ENCODE results near the gene SLC47A2.

SLC47A2 gene

DNA sequence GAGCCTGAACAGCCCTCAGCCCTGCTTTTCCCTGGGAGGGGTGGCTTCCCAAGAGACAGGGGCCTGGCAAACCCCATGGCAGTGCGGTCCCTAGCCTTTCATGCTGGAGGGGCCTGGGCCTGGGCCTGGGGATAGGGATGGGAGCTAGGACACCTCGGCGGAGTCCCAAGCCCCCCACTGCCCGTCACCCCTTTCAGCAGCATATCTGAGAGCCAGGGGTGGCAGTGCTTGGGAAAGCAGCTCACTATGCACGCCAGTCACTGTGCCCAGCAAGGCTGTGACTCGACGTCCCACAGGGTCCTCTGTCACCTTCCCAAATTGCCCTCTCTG is 612 bp upstream of the SLC47A2 start:
- H3K4me3 Mint-ChIP-seq: no peak overlapping the region
- no peak overlapping the region for H3K27ac Mint-ChIP-seq
- no peaks in the 10 kb centered on the region for H3K36me3 Mint-ChIP-seq (ENCODE audit: low read depth)
- H3K27me3 Mint-ChIP-seq: peaks cover 1% of the 10 kb centered on the region
- no peaks in the 10 kb centered on the region for H3K9me3 Mint-ChIP-seq
- H3K4me1 Mint-ChIP-seq (ENCODE audit: low read depth): peaks cover 17% of the 10 kb centered on the region
- intact Hi-C loops (cut with micrococcal nuclease): no loop called here

- Mint-ChIP-seq H3K27ac (no peak overlapping the region), H3K4me3 (no peak overlapping the region), H3K27me3 (no peaks in the 10 kb centered on the region), H3K36me3 (ENCODE audit: low read depth) (no peaks in the 10 kb centered on the region), H3K9me3 (no peaks in the 10 kb centered on the region), H3K4me1 (ENCODE audit: low read depth) (peaks cover under 1% of the 10 kb centered on the region)
- intact Hi-C loops (cut with micrococcal nuclease): no loop called here
Measured at GRCh38 chr17:19714542-19715411, 1.6 kb downstream of the SLC47A2 start.

DNA sequence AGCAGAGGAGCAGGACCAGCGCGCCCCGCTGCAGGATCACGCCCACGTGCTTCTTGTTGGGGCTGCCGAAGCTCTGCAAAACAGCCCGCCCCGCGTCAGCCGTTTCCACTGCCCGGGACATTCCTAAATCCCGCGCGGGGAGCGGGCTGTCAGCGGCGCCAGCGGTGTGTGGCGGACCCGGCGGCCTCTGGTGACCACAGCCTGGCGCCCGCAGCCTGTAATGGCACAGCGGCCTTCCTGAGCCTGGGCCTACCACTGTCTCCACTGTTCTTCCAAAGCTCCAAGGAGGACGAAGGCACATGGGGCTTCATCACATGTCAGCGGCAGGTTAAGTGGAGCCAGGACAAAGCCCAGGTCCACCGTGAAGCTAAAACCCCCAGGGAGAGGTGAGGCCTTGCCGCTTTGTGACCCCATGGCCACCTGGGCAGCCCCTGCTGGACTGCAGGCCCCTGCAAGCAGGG is 2.5 kb downstream of the SLC47A2 start:
- Mint-ChIP-seq H3K36me3 (ENCODE audit: low read depth) (no peaks in the 10 kb centered on the region), H3K9me3 (no peaks in the 10 kb centered on the region), H3K27ac (no peak overlapping the region), H3K4me3 (no peak overlapping the region), H3K4me1 (ENCODE audit: low read depth) (no peaks in the 10 kb centered on the region), H3K27me3 (no peaks in the 10 kb centered on the region)
- intact Hi-C loops (cut with micrococcal nuclease): no loop called here

- no peak overlapping the region for H3K27ac Mint-ChIP-seq
Measured at GRCh38 chr17:19713462-19713861, 2.9 kb downstream of the SLC47A2 start.

GRCh38 chr17:19712436-19713004 is 3.9 kb downstream of the SLC47A2 start:
- H3K4me3 Mint-ChIP-seq: no peak overlapping the region
- H3K27ac Mint-ChIP-seq: no peak overlapping the region
- intact Hi-C loops (cut with micrococcal nuclease): no loop called here
- H3K27me3 Mint-ChIP-seq: no peaks in the 10 kb centered on the region
- no peaks in the 10 kb centered on the region for H3K4me1 Mint-ChIP-seq (ENCODE audit: low read depth)
- H3K9me3 Mint-ChIP-seq: no peaks in the 10 kb centered on the region
- no peaks in the 10 kb centered on the region for H3K36me3 Mint-ChIP-seq (ENCODE audit: low read depth)

More at GRCh38 chr17:19713462-19713861, 2.9 kb downstream of the SLC47A2 start:
- H3K9me3 Mint-ChIP-seq: no peaks in the 10 kb centered on the region
- no peak overlapping the region for H3K4me3 Mint-ChIP-seq
- H3K36me3 Mint-ChIP-seq (ENCODE audit: low read depth): no peaks in the 10 kb centered on the region
- intact Hi-C loops (cut with micrococcal nuclease): no loop called here
- no peaks in the 10 kb centered on the region for H3K27me3 Mint-ChIP-seq
- H3K4me1 Mint-ChIP-seq (ENCODE audit: low read depth): no peaks in the 10 kb centered on the region

DNA sequence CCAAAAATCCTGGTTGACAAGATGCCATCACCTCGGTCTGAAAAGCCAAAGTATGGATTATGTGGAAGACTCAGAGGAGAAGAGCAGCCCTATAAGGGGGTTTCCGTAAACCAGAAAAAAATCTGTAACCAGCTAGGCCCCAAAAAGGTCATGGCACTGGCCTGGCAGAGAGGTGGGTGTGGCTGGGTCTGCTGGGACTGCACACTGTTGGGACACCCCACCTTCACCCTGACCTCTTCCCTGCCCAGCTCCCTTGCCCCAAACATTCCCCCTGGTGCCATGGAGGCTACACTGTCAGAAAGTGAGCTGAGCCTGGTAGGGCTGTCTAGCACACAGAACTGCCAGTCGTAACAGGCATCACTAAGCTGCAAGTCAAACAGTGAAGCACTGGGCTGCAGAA is 6.5 kb downstream of the SLC47A2 start:
- no peak overlapping the region for H3K4me3 Mint-ChIP-seq
- H3K27ac Mint-ChIP-seq: no peak overlapping the region
- intact Hi-C loops (cut with micrococcal nuclease): no loop called here
- no peaks in the 10 kb centered on the region for H3K9me3 Mint-ChIP-seq
- no peaks in the 10 kb centered on the region for H3K36me3 Mint-ChIP-seq (ENCODE audit: low read depth)
- no peaks in the 10 kb centered on the region for H3K4me1 Mint-ChIP-seq (ENCODE audit: low read depth)
- H3K27me3 Mint-ChIP-seq: no peaks in the 10 kb centered on the region

DNA sequence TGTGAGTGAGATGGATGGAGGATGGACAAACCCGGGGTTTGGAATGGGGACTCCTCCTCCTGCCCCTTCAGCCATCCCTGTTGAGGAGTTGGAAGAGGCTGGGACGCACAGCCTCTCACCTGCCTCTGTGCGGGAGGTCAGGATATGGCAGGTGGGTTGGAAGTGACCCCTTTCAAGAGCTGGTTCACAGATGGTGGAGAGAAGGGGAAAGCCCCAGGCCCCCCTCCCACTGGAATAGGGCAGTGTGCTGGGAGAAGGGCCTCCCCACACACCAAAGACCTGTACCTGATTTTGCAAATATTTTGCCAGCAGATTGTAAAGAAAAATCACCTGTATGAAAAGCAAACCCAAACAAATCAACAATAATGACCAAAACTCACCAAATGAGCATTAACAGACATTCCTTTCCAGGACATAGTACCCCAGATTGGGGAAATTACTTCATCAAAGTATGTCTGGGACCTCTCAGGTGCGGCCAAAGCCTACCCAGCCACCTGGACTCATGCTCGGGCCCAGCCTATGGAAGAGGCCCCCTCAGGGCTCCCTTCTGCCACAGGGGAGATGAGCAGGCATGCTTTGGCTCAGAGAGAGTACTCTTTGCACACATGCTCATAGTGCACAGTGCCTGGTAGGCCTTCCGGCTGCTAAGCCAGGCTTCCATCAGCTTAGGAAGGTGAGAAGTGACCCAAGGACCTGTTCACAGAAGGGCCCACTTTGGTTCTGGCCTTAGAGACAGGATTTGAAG is 7.8 kb downstream of the SLC47A2 start:
- Mint-ChIP-seq H3K4me3 (no peak overlapping the region), H3K4me1 (ENCODE audit: low read depth) (no peaks in the 10 kb centered on the region), H3K27me3 (no peaks in the 10 kb centered on the region), H3K9me3 (no peaks in the 10 kb centered on the region), H3K36me3 (ENCODE audit: low read depth) (no peaks in the 10 kb centered on the region), H3K27ac (no peak overlapping the region)
- intact Hi-C loops (cut with micrococcal nuclease): no loop called here

DNA sequence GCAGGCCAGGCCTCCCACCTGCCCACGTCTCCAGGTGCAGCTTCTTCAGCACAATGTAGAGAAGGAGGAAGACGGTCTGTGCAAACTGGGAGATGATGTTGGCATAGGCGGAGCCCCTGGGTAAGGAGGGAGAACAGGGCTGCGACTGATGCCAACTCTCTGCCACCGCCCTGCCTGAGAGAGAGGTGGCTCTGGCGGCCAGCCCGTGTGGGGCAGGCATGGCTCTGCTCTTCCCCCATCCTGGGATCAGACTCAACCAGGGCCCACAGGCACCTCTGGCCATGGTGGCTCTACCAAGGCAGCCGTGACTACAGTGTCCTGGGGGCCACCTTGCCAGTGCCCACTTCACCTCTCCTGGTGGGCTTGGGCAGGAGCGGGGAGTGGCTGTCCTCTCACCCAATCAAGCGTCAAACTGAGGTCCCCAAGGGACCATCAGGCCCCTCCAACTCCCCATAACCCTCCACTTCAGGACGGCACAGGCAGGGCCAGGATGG is 8.6 kb downstream of the SLC47A2 start:
- Mint-ChIP-seq H3K4me1 (ENCODE audit: low read depth) (peaks cover 2% of the 10 kb centered on the region), H3K36me3 (ENCODE audit: low read depth) (no peaks in the 10 kb centered on the region), H3K27ac (no peak overlapping the region), H3K27me3 (no peaks in the 10 kb centered on the region), H3K4me3 (no peak overlapping the region), H3K9me3 (no peaks in the 10 kb centered on the region)
- intact Hi-C loops (cut with micrococcal nuclease): no loop called here

- H3K27ac Mint-ChIP-seq: no peak overlapping the region
- H3K4me1 Mint-ChIP-seq (ENCODE audit: low read depth): peaks cover 9% of the 10 kb centered on the region
- no peaks in the 10 kb centered on the region for H3K36me3 Mint-ChIP-seq (ENCODE audit: low read depth)
- H3K27me3 Mint-ChIP-seq: no peaks in the 10 kb centered on the region
- H3K4me3 Mint-ChIP-seq: no peak overlapping the region
- intact Hi-C loops (cut with micrococcal nuclease): no loop called here
- H3K9me3 Mint-ChIP-seq: no peaks in the 10 kb centered on the region
Measured at GRCh38 chr17:19706791-19707727, 9.3 kb downstream of the SLC47A2 start.

GRCh38 chr17:19705771-19706770 is 10.3 kb downstream of the SLC47A2 start:
- Mint-ChIP-seq H3K27me3 (no peaks in the 10 kb centered on the region), H3K9me3 (no peaks in the 10 kb centered on the region), H3K4me1 (ENCODE audit: low read depth) (peaks cover 11% of the 10 kb centered on the region), H3K36me3 (ENCODE audit: low read depth) (no peaks in the 10 kb centered on the region), H3K4me3 (no peak overlapping the region), H3K27ac (no peak overlapping the region)
- intact Hi-C loops (cut with micrococcal nuclease): no loop called here

DNA sequence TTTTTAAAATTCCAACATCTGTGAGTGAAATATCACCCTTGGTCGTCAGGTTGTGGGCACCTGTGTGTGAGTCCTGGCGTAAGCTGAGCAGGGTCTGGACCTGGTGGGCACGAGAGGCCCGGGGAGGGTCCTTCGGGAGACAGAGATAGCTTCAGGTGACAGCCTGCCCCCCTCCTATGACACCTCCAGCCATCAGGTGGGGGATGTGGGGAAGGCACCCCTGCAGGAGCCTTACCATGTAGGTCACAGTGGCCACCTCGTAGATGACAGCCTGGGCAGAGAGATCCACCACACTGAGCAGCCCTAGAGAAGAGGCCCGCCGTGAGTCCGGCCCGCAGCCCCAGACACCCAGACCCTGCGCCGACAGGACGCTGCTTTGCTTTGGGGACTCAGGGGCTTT is 11.2 kb downstream of the SLC47A2 start:
- no peaks in the 10 kb centered on the region for H3K27me3 Mint-ChIP-seq
- no peak overlapping the region for H3K27ac Mint-ChIP-seq
- intact Hi-C loops (cut with micrococcal nuclease): no loop called here
- H3K4me1 Mint-ChIP-seq (ENCODE audit: low read depth): peaks cover 11% of the 10 kb centered on the region
- no peaks in the 10 kb centered on the region for H3K9me3 Mint-ChIP-seq
- no peaks in the 10 kb centered on the region for H3K36me3 Mint-ChIP-seq (ENCODE audit: low read depth)
- H3K4me3 Mint-ChIP-seq: no peak overlapping the region

DNA sequence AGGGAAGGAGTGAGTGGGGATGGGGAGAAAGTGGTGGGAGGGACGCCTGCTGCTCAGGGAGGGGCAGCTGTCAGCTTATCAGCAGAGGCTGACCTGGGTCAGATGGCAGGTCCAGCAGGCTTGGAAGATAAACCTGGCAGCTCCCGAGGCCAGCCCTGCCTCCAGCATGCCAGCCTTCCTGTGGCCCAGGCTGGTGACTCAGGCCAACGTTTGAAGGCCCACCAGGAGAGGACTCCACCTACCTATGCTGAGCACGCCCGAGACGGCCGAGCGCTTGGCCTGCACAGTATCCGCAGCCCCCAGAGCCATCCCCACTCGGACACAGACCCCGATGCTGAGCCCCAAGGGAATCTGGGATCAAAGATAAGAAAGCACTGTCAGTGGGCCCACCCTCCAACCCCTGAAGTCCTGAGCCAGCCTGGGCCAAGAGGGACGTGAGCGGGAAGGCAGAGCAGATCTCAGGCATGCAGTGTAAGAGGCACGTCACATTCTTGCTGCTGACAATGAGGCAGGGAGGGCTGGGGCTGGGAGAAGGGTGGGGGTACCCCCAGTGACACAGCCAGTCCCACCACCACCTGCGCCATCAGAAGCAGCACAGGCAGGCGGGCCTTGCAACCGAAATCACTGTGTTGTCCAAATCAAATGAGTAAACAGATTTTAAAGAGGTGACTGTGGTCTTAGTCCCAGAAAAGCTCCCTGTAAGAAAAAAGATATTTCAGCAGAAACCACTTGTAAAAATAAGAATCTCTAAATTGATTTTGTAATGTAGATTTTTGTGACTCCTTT is 12.4 kb downstream of the SLC47A2 start:
- Mint-ChIP-seq H3K27ac (no peak overlapping the region), H3K4me1 (ENCODE audit: low read depth) (peaks cover 11% of the 10 kb centered on the region), H3K9me3 (no peaks in the 10 kb centered on the region), H3K4me3 (no peak overlapping the region), H3K27me3 (no peaks in the 10 kb centered on the region), H3K36me3 (ENCODE audit: low read depth) (no peaks in the 10 kb centered on the region)
- intact Hi-C loops (cut with micrococcal nuclease): no loop called here

Measured in dendritic cell treated with granulocyte-macrophage colony-stimulating factor and Interleukin-4, amounts not matched to agents 40 ng/mL and 50 ng/mL, for 4 days (primary cell).